KOPT-K1 (cell line): ENCODE measurements around the gene CASK.
A peak's percentile ranks its signal among the peaks of the same experiment; 100 is the strongest.

Experiments used
- H3K27ac ChIP-seq: fragments of 200-600 bp; sonication (generic); 2 replicates; pipeline ENCODE4 v1.5.1; 2016; ENCODE audit warnings: antibody characterized with exemption, mild to moderate bottlenecking, low read depth, low read length; ENCODE audit not compliant: poor library complexity, severe bottlenecking
- H3K36me3 ChIP-seq: fragments of 200-600 bp; sonication (generic); 2 replicates; pipeline ENCODE4 v1.5.1; 2017; ENCODE audit warnings: antibody characterized with exemption, mild to moderate bottlenecking, low read length, moderate library complexity; ENCODE audit not compliant: insufficient read depth
- H3K9me3 ChIP-seq: fragments of 200-600 bp; sonication (generic); 2 replicates; pipeline ENCODE4 v1.5.1; 2017; ENCODE audit warnings: antibody characterized with exemption, low read length, mild to moderate bottlenecking; ENCODE audit not compliant: insufficient read depth, poor library complexity, severe bottlenecking

CASK gene

DNA sequence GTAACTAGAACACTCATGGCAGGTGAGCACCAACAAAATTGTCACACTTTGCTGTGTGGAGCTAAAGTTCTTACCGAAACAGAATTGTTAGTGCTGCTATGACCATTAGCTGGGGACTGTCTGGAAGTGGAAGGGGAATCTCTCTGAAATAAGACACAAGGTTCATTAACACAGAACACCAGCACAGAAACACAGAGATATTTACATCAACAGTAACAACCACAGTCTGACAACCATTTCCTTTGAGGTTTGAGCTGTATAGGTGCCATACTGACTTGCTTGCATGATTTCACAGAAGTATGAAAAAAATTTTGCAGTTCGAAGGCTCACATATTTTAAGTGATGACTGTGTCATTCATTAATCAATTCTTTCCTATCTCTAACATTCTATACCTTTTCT lies 366.4 kb downstream of the CASK start:
- peak overlapping the region; percentile 80 for H3K27ac ChIP-seq
- no peaks in the 10 kb centered on the region for H3K9me3 ChIP-seq
- H3K36me3 ChIP-seq, result peaks cover 4% of the 10 kb centered on the region; the same call in 1 of the 2 replicates

- H3K36me3 ChIP-seq, result peaks cover 4% of the 10 kb centered on the region
- H3K27ac ChIP-seq, result peak overlapping the region; percentile 47
- H3K9me3 ChIP-seq, result no peaks in the 10 kb centered on the region
These were observed 369.7 kb downstream of the CASK start for GRCh38 chrX:41553688-41554087.

GRCh38 chrX:41548411-41548810 lies 374.9 kb downstream of the CASK start:
- Histone ChIP-seq H3K9me3 (no peaks in the 10 kb centered on the region), H3K27ac (no peak overlapping the region), H3K36me3 (no peaks in the 10 kb centered on the region; the same call in none of the 2 replicates)

DNA sequence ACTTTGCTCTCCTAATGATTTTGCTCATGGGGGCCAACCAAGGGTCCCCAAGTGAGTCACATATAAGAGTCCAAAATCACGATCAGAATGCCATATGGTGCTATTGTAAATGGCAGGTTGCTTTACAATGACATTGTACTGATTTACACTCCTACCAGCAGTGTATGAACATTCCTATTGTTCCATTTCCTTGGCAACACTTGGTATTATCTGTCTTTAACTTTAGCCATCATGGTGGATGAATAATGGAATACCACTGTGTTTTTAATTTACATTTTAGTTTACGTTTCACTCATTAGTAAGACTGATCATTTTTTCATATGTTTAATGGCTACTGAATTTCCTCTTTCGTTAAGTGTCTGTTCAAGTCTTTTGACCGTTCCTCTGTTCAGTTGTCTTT lies 379.7 kb downstream of the CASK start:
- no peaks in the 10 kb centered on the region for H3K9me3 ChIP-seq
- no peak overlapping the region for H3K27ac ChIP-seq
- H3K36me3 ChIP-seq, result peaks cover 24% of the 10 kb centered on the region

GRCh38 chrX:41543025-41543424 lies 380.3 kb downstream of the CASK start:
- H3K9me3 ChIP-seq, result no peaks in the 10 kb centered on the region
- H3K36me3 ChIP-seq, result peaks cover 24% of the 10 kb centered on the region
- H3K27ac ChIP-seq, result no peak overlapping the region

DNA sequence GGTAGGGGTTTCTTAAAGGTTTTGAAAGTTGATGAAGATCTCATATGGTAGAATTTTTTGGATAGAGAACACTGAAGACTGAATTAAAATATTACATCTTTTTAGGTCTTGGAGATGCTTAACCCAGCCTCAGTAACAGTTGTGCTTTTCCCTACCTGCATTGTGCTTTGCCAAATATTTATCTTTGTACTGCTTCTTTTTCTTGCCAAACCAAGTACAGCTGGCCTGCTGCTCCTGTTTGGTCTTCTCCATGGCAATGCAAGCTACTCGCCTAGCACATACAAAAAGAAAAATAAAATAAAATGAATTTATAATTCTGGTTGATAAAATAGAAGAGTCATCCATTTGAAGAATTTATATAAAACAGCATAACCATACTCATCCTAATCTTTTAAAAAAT lies 380.8 kb downstream of the CASK start:
- Histone ChIP-seq H3K36me3 (peaks cover 24% of the 10 kb centered on the region), H3K27ac (no peak overlapping the region), H3K9me3 (no peaks in the 10 kb centered on the region)

DNA sequence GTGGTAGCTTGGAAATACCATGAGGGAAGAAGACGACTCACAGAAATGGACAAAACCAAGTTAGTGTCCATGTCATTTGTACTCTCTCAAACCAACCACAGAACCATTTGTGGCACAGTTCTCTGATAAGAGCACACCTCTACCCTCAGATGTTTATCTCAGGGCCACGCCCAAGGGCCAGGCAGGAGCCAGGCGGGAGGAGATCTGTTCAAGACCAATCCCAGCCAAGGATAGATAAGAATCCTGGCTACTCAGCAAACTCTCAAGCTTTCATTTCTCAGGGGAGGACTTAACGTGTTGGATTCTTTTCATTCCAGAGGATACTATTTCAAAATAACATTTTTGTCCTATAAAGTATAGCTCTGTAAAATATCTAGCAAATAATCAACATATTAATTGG lies 381.2 kb downstream of the CASK start:
- H3K9me3 ChIP-seq, result no peaks in the 10 kb centered on the region
- peaks cover 24% of the 10 kb centered on the region for H3K36me3 ChIP-seq
- H3K27ac ChIP-seq, result no peak overlapping the region

GRCh38 chrX:41541386-41541785 lies 382.0 kb downstream of the CASK start:
- Histone ChIP-seq H3K27ac (no peak overlapping the region), H3K36me3 (peaks cover 24% of the 10 kb centered on the region), H3K9me3 (no peaks in the 10 kb centered on the region)

DNA sequence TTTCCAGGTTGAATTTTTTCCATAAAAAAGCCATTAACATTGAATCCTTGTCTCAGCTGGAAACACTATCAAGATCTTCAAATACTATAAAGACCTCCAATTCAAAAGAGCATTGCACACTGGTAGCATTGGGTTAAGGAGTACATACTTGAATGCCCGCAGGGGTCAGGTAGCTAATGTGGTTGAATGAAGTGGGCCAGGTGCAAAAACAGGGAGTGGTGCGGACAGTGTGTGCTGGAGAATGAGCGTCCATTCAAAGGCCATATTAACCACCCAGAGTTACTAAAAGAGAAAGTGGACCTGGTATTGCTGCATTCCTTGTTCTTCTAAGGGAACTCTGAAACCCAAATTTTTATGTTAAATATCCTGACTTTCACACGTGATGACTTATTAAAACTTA lies 384.6 kb downstream of the CASK start:
- H3K36me3 ChIP-seq, result peaks cover 24% of the 10 kb centered on the region
- H3K27ac ChIP-seq, result no peak overlapping the region
- H3K9me3 ChIP-seq, result no peaks in the 10 kb centered on the region

DNA sequence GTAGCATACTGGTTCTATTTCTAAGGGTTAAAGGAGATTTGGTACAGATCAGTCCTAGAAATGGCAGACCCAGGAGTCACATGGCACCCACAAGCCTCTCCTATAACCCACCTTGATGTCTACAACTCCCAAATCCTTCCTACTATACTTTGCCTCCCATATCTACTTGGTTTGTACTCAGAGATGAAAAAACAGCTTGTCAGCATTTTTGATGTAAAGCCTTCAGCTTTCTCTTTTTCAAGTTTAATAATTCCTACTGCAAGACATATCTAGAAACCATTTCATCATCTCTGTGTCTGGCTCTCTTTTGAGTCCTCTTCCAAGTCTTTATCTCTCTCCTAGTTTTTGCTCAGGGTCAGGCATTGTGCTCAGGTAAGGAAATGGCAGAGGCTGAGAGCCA lies 393.3 kb downstream of the CASK start:
- peaks cover 43% of the 10 kb centered on the region for H3K36me3 ChIP-seq
- H3K27ac ChIP-seq, result no peak overlapping the region
- H3K9me3 ChIP-seq, result no peaks in the 10 kb centered on the region

GRCh38 chrX:41529221-41529620 lies 394.1 kb downstream of the CASK start:
- Histone ChIP-seq H3K9me3 (no peaks in the 10 kb centered on the region), H3K36me3 (peaks cover 43% of the 10 kb centered on the region), H3K27ac (no peak overlapping the region)

- Histone ChIP-seq H3K36me3 (peaks cover 45% of the 10 kb centered on the region), H3K9me3 (no peaks in the 10 kb centered on the region), H3K27ac (no peak overlapping the region)
These were observed 394.6 kb downstream of the CASK start for GRCh38 chrX:41528784-41529183.

DNA sequence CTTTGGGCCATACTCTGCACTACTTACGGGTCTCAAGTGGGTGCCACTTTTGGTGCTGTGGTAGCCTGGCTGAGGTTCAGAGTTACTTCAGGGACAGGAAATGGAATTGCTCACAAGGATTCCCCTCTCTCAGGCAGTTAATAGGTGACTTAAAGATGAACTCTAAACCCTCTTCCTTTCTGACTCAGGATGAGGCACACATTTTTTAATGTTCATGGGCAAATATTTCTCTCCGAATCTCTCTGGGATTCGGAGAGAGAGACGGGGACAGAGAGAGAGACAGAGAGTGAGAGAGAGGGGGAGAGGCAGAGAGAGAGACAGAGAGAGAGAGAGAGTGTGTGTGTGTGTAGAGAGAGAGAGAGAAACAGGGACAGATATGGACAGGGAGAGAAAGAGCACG lies 396.4 kb downstream of the CASK start:
- Histone ChIP-seq H3K36me3 (peaks cover 59% of the 10 kb centered on the region), H3K27ac (no peak overlapping the region), H3K9me3 (no peaks in the 10 kb centered on the region)

GRCh38 chrX:41526271-41526670 lies 397.1 kb downstream of the CASK start:
- H3K9me3 ChIP-seq, result no peaks in the 10 kb centered on the region
- peaks cover 59% of the 10 kb centered on the region for H3K36me3 ChIP-seq
- no peak overlapping the region for H3K27ac ChIP-seq

DNA sequence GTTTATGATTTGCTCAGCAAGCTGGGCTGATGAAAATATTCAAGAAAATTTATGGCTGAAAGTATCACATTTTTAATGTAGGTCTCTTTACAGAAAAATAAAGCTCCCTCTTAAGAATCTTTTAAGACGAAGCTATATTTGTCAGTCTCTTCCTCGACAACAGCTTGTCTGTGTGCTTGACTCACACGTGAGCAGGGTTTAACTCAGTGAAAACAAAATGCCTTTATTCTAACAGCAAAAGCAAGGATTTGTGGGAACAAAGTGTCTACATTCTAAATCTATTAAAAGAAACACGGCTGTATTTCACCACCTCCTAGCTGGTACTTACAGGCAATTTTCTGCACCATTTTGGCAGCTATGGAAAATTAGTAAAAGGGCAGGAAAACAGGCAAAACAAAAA lies 400.7 kb downstream of the CASK start:
- Histone ChIP-seq H3K9me3 (no peaks in the 10 kb centered on the region), H3K36me3 (peaks cover 34% of the 10 kb centered on the region), H3K27ac (no peak overlapping the region)

DNA sequence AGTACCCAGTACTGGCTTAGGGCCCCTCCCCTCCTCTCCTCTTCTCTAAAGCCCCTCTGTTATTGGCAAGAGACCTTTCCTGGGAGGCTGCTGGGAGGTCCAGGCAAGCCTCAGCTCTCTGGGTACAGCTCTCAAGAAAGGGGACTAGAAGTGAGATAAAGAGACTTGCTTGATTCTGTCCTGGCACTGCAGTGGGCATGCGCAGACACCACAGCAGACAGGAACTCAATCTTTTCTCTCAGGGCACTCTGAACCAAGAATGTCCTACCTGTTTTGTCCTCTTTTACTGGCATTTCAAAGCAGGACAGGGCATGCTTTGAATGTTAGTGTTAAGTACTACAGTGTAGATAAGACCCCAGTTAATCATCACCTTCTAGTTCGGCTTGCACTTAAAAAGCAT lies 401.3 kb downstream of the CASK start:
- no peak overlapping the region for H3K27ac ChIP-seq
- H3K9me3 ChIP-seq, result no peaks in the 10 kb centered on the region
- H3K36me3 ChIP-seq, result peaks cover 34% of the 10 kb centered on the region

DNA sequence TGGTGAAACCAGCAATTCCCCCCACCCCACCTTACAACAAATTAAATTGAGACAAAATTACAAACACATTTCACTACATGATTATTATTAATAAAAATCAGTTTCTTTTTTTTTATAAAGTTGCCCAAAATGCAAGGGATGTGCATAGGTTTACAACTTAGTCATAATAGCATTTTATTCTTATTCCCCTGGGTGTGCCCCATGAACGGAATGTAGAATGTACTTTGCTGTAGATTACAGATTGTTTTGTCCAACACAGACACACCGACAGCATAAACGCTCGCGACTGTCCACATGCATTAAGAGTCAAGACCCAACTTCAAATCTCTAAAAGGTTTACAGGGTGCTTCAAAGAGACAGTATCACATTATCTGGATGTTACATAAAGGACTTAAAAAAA lies 403.9 kb downstream of the CASK start:
- Histone ChIP-seq H3K27ac (no peak overlapping the region), H3K36me3 (peaks cover 23% of the 10 kb centered on the region)

More for the DNA sequence above, 403.9 kb downstream of the CASK start:
- no peaks in the 10 kb centered on the region for H3K9me3 ChIP-seq
